ENCODE data around the gene PIWIL1. TPM values are rescaled to one million over a fixed set of nuclear protein-coding genes. Genes with fewer than 3 reads are reported as not detected.

The PIWIL1 gene
- total RNA-seq, 2 experiments from 2014 or later = not detected

DNA sequence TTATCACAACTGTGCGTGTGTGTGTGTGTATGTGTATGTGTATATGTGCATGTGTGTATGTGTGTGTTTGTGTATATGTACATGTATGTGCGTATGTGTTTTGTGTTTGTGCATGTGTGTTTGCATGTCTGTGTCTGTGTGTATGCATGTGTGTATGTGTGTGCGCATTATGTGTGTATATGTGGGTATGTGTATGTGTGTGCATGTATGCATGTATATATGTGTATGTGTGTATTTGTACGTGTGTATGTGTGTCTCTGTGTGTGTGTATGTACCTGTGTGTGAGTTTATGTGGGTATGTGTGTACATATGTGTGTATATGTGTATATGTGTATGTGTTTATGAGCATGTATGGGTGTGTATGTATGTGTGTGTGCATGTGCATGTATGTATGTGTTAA, 37.6 kb upstream of the PIWIL1 start:
- no peak for DNase-seq
- ChIA-PET CTCF (no interaction called here), POLR2A (no interaction called here)

DNA sequence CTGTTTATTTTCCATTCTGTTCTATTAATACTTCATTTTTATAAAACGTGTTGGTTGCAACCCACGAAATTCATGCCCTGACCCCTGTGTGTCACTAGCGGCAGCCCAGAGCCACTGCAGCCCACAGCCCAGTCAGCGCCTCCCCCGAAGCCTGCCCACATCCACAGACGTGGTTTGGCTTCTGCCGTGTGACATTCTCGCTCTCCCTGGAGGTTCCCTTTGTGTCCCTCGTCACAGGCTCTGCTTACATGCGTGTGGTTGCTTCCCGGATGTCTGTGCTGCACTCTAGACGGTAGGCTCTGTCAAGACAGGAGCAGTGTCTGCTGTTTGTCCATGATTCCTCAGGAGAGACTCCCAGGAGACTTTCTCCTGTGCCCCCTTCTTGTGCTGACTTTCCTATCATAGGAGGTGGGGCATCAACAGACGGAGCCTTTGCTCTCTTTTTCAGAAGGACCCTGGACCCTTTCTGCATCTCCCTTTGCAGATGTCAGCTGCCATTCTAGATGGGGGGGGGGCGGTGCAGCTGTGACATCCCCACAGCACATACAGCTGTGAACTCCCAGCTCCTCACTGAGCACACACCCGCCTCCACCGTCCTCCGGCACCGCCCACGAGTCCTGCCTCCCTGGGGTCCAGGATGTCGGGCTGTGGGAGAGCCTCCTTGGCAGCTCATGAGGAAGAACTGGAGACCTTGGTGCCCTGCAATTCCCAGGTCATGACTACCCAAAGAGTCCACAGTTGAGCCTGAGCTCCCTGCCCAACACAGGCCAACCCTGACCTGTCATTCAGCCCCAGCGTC, 36.8 kb upstream of the PIWIL1 start:
- CTCF ChIA-PET = no interaction called here
- POLR2A ChIA-PET = no interaction called here
- TF ChIP-seq, protein P1, sequence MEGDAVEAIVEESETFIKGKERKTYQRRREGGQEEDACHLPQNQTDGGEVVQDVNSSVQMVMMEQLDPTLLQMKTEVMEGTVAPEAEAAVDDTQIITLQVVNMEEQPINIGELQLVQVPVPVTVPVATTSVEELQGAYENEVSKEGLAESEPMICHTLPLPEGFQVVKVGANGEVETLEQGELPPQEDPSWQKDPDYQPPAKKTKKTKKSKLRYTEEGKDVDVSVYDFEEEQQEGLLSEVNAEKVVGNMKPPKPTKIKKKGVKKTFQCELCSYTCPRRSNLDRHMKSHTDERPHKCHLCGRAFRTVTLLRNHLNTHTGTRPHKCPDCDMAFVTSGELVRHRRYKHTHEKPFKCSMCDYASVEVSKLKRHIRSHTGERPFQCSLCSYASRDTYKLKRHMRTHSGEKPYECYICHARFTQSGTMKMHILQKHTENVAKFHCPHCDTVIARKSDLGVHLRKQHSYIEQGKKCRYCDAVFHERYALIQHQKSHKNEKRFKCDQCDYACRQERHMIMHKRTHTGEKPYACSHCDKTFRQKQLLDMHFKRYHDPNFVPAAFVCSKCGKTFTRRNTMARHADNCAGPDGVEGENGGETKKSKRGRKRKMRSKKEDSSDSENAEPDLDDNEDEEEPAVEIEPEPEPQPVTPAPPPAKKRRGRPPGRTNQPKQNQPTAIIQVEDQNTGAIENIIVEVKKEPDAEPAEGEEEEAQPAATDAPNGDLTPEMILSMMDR (IDR thresholded peaks at IDR 0.05) = no peak
- no peak overlapping the region for H3K4me3 Mint-ChIP-seq
- Histone ChIP-seq H3K9me3 (ENCODE audit: control insufficient read depth in 1 of 2, insufficient read depth in 1 of 2, low read length in 2 of 2) (peaks cover 0 to 35% of the 10 kb centered on the region in 2 experiments), H3K36me3 (ENCODE audit: insufficient read depth, low read length) (no peaks in the 10 kb centered on the region), H3K27ac (ENCODE audit: low read depth in 1 of 2, low read length in 2 of 2) (no peak overlapping the region), H3K4me3 (ENCODE audit: low read length) (no peak overlapping the region), H3K4me1 (ENCODE audit: insufficient read depth, low read length) (no peaks in the 10 kb centered on the region), H3K27me3 (ENCODE audit: control insufficient read depth in 1 of 2, insufficient read depth in 2 of 2, low read length in 2 of 2) (no peaks in the 10 kb centered on the region)
- DNase-seq (no peak), ATAC-seq (ENCODE audit: poor library complexity) (no peak)
- no peaks in the 10 kb centered on the region for H3K36me3 Mint-ChIP-seq (ENCODE audit: low read depth)
- no peaks in the 10 kb centered on the region for H3K4me1 Mint-ChIP-seq (ENCODE audit: low read depth)
- H3K9me3 Mint-ChIP-seq = peaks cover 2% of the 10 kb centered on the region
- no peaks in the 10 kb centered on the region for H3K27me3 Mint-ChIP-seq
- H3K27ac Mint-ChIP-seq = no peak overlapping the region
- intact Hi-C loops (cut with DNase I, micrococcal nuclease) = no loop called here

More for the DNA sequence above, 37.6 kb upstream of the PIWIL1 start:
- Mint-ChIP-seq H3K4me1 (ENCODE audit: low read depth) (no peaks in the 10 kb centered on the region), H3K27me3 (no peaks in the 10 kb centered on the region), H3K4me3 (no peak overlapping the region), H3K9me3 (peaks cover 2% of the 10 kb centered on the region), H3K27ac (no peak overlapping the region), H3K36me3 (ENCODE audit: low read depth) (no peaks in the 10 kb centered on the region)
- Histone ChIP-seq H3K4me3 (ENCODE audit: low read length) (no peak overlapping the region), H3K36me3 (ENCODE audit: insufficient read depth, low read length) (no peaks in the 10 kb centered on the region), H3K27me3 (ENCODE audit: control insufficient read depth in 1 of 2, insufficient read depth in 2 of 2, low read length in 2 of 2) (no peaks in the 10 kb centered on the region), H3K9me3 (ENCODE audit: control insufficient read depth in 1 of 2, insufficient read depth in 1 of 2, low read length in 2 of 2) (peaks cover 0 to 35% of the 10 kb centered on the region in 2 experiments), H3K4me1 (ENCODE audit: insufficient read depth, low read length) (no peaks in the 10 kb centered on the region), H3K27ac (ENCODE audit: low read depth in 1 of 2, low read length in 2 of 2) (no peak overlapping the region)
- no peak for ATAC-seq (ENCODE audit: poor library complexity)
- intact Hi-C loops (cut with DNase I, micrococcal nuclease) = no loop called here
- TF ChIP-seq, protein P1 (IDR thresholded peaks at IDR 0.05) = no peak

DNA sequence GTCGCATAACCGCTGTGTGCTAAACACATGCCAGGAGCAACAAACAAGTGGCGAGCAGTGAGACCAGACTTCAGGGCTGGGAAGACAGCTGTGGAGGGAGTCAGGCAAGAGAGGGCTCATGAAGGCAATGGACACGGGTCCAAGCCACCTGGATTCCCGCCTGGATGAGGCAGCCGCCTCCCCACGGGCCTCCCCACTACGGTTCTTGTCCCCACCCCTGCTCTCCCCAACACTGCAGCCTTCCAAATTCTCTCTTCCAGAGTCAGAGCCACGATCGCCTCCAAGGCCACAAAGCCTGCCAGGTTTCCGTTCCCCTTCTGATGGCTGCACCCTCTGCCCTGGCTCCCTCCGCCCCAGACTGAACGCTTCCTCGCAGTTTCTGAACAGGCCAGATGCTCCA, 36.1 kb upstream of the PIWIL1 start:
- no peaks in the 10 kb centered on the region for H3K36me3 Mint-ChIP-seq (ENCODE audit: low read depth)
- Histone ChIP-seq H3K36me3 (ENCODE audit: insufficient read depth, low read length) (no peaks in the 10 kb centered on the region), H3K4me1 (ENCODE audit: insufficient read depth, low read length) (no peaks in the 10 kb centered on the region), H3K27me3 (ENCODE audit: control insufficient read depth in 1 of 2, insufficient read depth in 2 of 2, low read length in 2 of 2) (no peaks in the 10 kb centered on the region), H3K9me3 (ENCODE audit: control insufficient read depth in 1 of 2, insufficient read depth in 1 of 2, low read length in 2 of 2) (peaks cover 0 to 35% of the 10 kb centered on the region in 2 experiments), H3K4me3 (ENCODE audit: low read length) (no peak overlapping the region), H3K27ac (ENCODE audit: low read depth in 1 of 2, low read length in 2 of 2) (no peak overlapping the region)
- no peak overlapping the region for H3K27ac Mint-ChIP-seq
- POLR2A ChIA-PET = no interaction called here
- CTCF ChIA-PET = no interaction called here
- intact Hi-C loops (cut with DNase I, micrococcal nuclease) = no loop called here
- no peaks in the 10 kb centered on the region for H3K4me1 Mint-ChIP-seq (ENCODE audit: low read depth)
- H3K9me3 Mint-ChIP-seq = peaks cover 2% of the 10 kb centered on the region
- TF ChIP-seq, protein P1 (IDR thresholded peaks at IDR 0.05) = no peak
- no peaks in the 10 kb centered on the region for H3K27me3 Mint-ChIP-seq
- H3K4me3 Mint-ChIP-seq = no peak overlapping the region
- ATAC-seq (ENCODE audit: poor library complexity) = no peak
- no peak for DNase-seq
